Measurements from ENCODE around the gene HS3ST6.

DNA sequence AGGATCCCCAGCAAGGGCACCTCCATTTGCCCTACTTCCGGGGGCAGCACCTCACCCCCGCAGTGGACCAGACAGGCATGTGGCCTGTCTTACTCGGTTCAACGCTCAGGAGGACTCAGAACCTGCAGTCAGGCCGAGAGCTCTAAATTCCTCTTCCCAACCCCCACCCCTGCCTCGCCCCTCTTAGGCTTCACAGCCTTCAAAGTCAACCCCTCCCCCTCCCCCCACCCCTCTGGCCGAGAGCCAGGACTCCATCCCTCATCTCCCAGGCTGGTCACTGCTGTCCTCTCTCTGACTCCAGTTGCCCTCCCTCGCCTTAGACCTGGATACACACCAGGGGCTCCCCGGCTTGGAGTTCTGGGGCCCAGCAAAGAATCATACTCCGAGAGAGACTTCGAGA, 8.1 kb upstream of the HS3ST6 start:
- TF ChIP-seq CTCF (IDR thresholded peaks at IDR 0.05), result no peak
- TF ChIP-seq NFIC (IDR thresholded peaks at IDR 0.05; ENCODE audit: borderline replicate concordance), result no peak
- no peak for TF ChIP-seq RFX5 (IDR thresholded peaks at IDR 0.05; ENCODE audit: low read length)
- TF ChIP-seq ELF1 (IDR thresholded peaks at IDR 0.05), result no peak
- TF ChIP-seq RCOR1 (IDR thresholded peaks at IDR 0.05; ENCODE audit: low read length), result no peak
- no peak for TF ChIP-seq EP300 (IDR thresholded peaks at IDR 0.05; ENCODE audit: borderline replicate concordance in 1 of 2, low read depth in 1 of 2, low read length in 1 of 2)

Data from SK-N-SH (cell line).